HepG2 (cell line): ENCODE data around the gene CEP128. TPM values are rescaled to one million over a fixed set of nuclear protein-coding genes. Genes with fewer than 3 reads are reported as not detected.

Experiments
- ATAC-seq: fragments of 200-7000 bp; cut with Tn5 transposase; 3 replicates; pipeline ENCODE4 v1.9.1; 2020; ENCODE audit warnings: mild to moderate bottlenecking, moderate library complexity
- BruUV-seq: library from RNA; stranded (reverse); fragments of 400-500 nt; replicated peaks from 2 replicates; lab custom pipeline; 2021; lab: Mats Ljungman, UMichigan
- CTCF ChIA-PET: fragments of 300-600 bp; formaldehyde crosslinking; extraction: SDS; loops from one replicate; lab custom pipeline; 2021; ENCODE audit warnings: low total read pairs, inconsistent platforms, low intra/inter-chr PET ratio; lab: Yijun Ruan, JAX
- POLR2A ChIA-PET: fragments of 350-600 bp; sonication (Branson Sonifier 250); formaldehyde crosslinking; loops from one replicate; lab custom pipeline; 2020; ENCODE audit warnings: antibody characterized with exemption, inconsistent platforms; lab: Yijun Ruan, JAX
- DNase-seq: peaks from one replicate; pipeline ENCODE4 v3.0.0-alpha.2; 2015; ENCODE audit warnings: low spot score
- FAIRE-seq: peaks from 3 replicates; lab custom pipeline; 2011; peaks lifted over from hg19 to GRCh38; lab: Jason Lieb, UNC
- H2AFZ ChIP-seq: one replicate; pipeline ENCODE4 v1.6.1; 2011; ENCODE audit warnings: low read length, inconsistent platforms
- H3K27ac ChIP-seq: fragments of 300-600 bp; 3 replicates; pipeline ENCODE4 v1.8.0; 2011; ENCODE audit warnings: mixed run types, mild to moderate bottlenecking, mixed read lengths, low read length, inconsistent platforms; ENCODE audit not compliant: insufficient read depth; ENCODE audit errors: extremely low read length
- H3K27me3 ChIP-seq, 2 experiments: fragments of 200-600 bp in 1 of 2; 2 replicates in 1 of 2; 3 replicates in 1 of 2; pipeline versions ENCODE4 v1.6.0 to v1.8.0; 2011; ENCODE audit warnings: low read length in 2 of 2, mild to moderate bottlenecking in 2 of 2, moderate library complexity in 2 of 2, inconsistent platforms in 1 of 2; ENCODE audit not compliant: insufficient read depth in 2 of 2, control insufficient read depth in 1 of 2
- H3K36me3 ChIP-seq, 2 experiments: fragments of 200-600 bp in 1 of 2; replicated peaks in 1 of 2; 2 replicates in 1 of 2; 3 replicates in 1 of 2; pipeline versions ENCODE4 v1.5.1 to v1.8.0; 2011; ENCODE audit warnings: low read length in 2 of 2, inconsistent platforms in 1 of 2; ENCODE audit not compliant: insufficient read depth in 2 of 2, control insufficient read depth in 1 of 2
- H3K4me1 ChIP-seq: 2 replicates; pipeline ENCODE4 v1.5.1; 2012; ENCODE audit warnings: low read length, inconsistent platforms; ENCODE audit not compliant: insufficient read depth
- H3K4me2 ChIP-seq: 2 replicates; pipeline ENCODE4 v1.6.0; 2011; ENCODE audit warnings: low read depth, low read length, inconsistent platforms
- H3K4me3 ChIP-seq, 3 experiments: fragments of 200-600 bp in 1 of 3; sonication (generic), shearing (Covaris generic) in 1 of 3; replicated peaks in 1 of 3; 2 replicates each; pipeline ENCODE4 v1.5.1; 2011 to 2016; ENCODE audit warnings: low read length in 3 of 3, inconsistent platforms in 2 of 3, low read depth in 2 of 3, mild to moderate bottlenecking in 2 of 3, control low read depth in 1 of 3, mixed read lengths in 1 of 3; ENCODE audit not compliant: insufficient read depth in 1 of 3
- H3K79me2 ChIP-seq: one replicate; pipeline ENCODE4 v1.6.1; 2011; ENCODE audit warnings: low read length, inconsistent platforms; ENCODE audit not compliant: insufficient read depth
- H3K9ac ChIP-seq: 2 replicates; pipeline ENCODE4 v1.6.0; 2011; ENCODE audit warnings: mild to moderate bottlenecking, low read depth, low read length, inconsistent platforms; ENCODE audit not compliant: insufficient read depth
- H3K9me3 ChIP-seq: 2 replicates; pipeline ENCODE4 v1.5.1; 2012; ENCODE audit warnings: mild to moderate bottlenecking, low read length
- H4K20me1 ChIP-seq: 2 replicates; pipeline ENCODE4 v1.6.0; 2011; ENCODE audit warnings: inconsistent platforms, mild to moderate bottlenecking, low read length, moderate library complexity; ENCODE audit not compliant: insufficient read depth
- HMG20A ChIP-seq: IDR thresholded peaks from 2 replicates; pipeline ENCODE4 v1.6.1; 2016; ENCODE audit warnings: borderline replicate concordance
- SP5 ChIP-seq: IDR thresholded peaks from 2 replicates; pipeline ENCODE4 v1.6.1; 2016; ENCODE audit warnings: low read depth, borderline replicate concordance
- ZBTB21 ChIP-seq: sonication (generic); formaldehyde crosslinking; IDR thresholded peaks from 2 replicates; pipeline ENCODE4 v1.4.0; 2020; ENCODE audit warnings: missing genetic modification reagents
- ZBTB3 ChIP-seq: sonication (generic); formaldehyde crosslinking; IDR thresholded peaks from 2 replicates; pipeline ENCODE4 v1.4.0; 2020; ENCODE audit warnings: low read depth, mild to moderate bottlenecking, moderate library complexity, missing genetic modification reagents, borderline replicate concordance
- ZNF101 ChIP-seq: sonication (generic); formaldehyde crosslinking; IDR thresholded peaks from 2 replicates; pipeline ENCODE4 v1.4.0; 2020; ENCODE audit warnings: mild to moderate bottlenecking, low read depth, missing genetic modification reagents, borderline replicate concordance
- WGBS: methylation state at CpG from one replicate; pipeline ENCODE4 v1.1.6; 2017; ENCODE audit warnings: low lambda C conversion rate; 5-methylcytosine and 5-hydroxymethylcytosine counted together
- in situ Hi-C: cut with HindIII; loops from 2 replicates; pipeline ENCODE4 v1.10.0; 2017; ENCODE audit warnings: low pct_unique_long_range_greater_than_20kb; ENCODE audit not compliant: extremely low pct_ligation_motif_present
- intact Hi-C: fragments of 100-400 bp; cut with micrococcal nuclease; formaldehyde crosslinking; loops from one replicate; pipeline ENCODE4 v1.10.0; 2022; ENCODE audit not compliant: unreplicated experiment
- polyA plus RNA-seq, 8 experiments: library from polyadenylated mRNA; depleted of rRNA in 3 of 8; stranded (reverse) in 7 of 8; unstranded in 1 of 8; fragments of >200 nt; fragmentation: Illumina TruSeq in 4 of 8; extraction: Trizol in 4 of 8; gene quantifications; 2 replicates each; pipeline versions ENCODE4 v1.2.1 to v1.2.3, GENCODE V29; 2011 to 2016; ENCODE audit warnings: low read depth in 4 of 8, missing spikeins in 1 of 8, mixed read lengths in 1 of 8; ENCODE audit not compliant: insufficient read depth in 1 of 8
- total RNA-seq, 5 experiments: library from RNA; depleted of rRNA; stranded (reverse); fragments of >200 nt; fragmentation: Illumina TruSeq; extraction: Trizol; gene quantifications; 2 replicates each; pipeline ENCODE4 v1.2.3, GENCODE V29; 2016; ENCODE audit warnings: low read depth in 1 of 5
- TF ChIP-seq, protein P1 (sequence below): sonication (generic); formaldehyde crosslinking; IDR thresholded peaks from 2 replicates; pipeline ENCODE4 v1.4.0; 2020; ENCODE audit warnings: mild to moderate bottlenecking, missing genetic modification reagents

Gene CEP128
- total and polyA plus RNA-seq, 2 of the 13 experiments (the other 11 are each of a cell fraction or from before 2014, with no cell fraction given): 1.3 to 7.5 TPM

DNA sequence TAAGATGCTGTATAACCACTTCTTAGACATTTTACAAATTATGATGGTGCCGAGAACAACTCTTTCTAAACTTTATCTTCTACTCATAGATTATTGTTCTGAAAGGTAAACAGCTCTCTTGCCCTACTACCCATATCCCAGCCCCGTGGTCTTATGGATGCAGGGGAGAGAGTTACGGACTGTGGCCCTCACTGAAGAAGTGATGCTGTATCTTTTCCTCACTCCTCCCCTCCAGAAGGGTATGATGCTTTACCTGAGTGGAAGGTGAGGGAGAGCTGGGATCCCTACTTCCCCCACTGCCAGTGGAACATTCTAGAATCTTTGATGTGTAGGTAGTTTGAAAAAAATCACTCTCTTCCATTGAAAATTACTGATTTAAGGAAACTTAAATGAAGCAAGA is 17.4 kb upstream of the CEP128 start (continued):
- TF ChIP-seq, protein P1, sequence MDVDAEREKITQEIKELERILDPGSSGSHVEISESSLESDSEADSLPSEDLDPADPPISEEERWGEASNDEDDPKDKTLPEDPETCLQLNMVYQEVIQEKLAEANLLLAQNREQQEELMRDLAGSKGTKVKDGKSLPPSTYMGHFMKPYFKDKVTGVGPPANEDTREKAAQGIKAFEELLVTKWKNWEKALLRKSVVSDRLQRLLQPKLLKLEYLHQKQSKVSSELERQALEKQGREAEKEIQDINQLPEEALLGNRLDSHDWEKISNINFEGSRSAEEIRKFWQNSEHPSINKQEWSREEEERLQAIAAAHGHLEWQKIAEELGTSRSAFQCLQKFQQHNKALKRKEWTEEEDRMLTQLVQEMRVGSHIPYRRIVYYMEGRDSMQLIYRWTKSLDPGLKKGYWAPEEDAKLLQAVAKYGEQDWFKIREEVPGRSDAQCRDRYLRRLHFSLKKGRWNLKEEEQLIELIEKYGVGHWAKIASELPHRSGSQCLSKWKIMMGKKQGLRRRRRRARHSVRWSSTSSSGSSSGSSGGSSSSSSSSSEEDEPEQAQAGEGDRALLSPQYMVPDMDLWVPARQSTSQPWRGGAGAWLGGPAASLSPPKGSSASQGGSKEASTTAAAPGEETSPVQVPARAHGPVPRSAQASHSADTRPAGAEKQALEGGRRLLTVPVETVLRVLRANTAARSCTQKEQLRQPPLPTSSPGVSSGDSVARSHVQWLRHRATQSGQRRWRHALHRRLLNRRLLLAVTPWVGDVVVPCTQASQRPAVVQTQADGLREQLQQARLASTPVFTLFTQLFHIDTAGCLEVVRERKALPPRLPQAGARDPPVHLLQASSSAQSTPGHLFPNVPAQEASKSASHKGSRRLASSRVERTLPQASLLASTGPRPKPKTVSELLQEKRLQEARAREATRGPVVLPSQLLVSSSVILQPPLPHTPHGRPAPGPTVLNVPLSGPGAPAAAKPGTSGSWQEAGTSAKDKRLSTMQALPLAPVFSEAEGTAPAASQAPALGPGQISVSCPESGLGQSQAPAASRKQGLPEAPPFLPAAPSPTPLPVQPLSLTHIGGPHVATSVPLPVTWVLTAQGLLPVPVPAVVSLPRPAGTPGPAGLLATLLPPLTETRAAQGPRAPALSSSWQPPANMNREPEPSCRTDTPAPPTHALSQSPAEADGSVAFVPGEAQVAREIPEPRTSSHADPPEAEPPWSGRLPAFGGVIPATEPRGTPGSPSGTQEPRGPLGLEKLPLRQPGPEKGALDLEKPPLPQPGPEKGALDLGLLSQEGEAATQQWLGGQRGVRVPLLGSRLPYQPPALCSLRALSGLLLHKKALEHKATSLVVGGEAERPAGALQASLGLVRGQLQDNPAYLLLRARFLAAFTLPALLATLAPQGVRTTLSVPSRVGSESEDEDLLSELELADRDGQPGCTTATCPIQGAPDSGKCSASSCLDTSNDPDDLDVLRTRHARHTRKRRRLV (CRISPR knock-in tag): no peak
- TF ChIP-seq SP5 (CRISPR knock-in tag): no peak
- TF ChIP-seq ZBTB3 (CRISPR knock-in tag): no peak
- no peak for TF ChIP-seq ZBTB21 (CRISPR knock-in tag)
- no peak for TF ChIP-seq HMG20A (CRISPR knock-in tag)

DNA sequence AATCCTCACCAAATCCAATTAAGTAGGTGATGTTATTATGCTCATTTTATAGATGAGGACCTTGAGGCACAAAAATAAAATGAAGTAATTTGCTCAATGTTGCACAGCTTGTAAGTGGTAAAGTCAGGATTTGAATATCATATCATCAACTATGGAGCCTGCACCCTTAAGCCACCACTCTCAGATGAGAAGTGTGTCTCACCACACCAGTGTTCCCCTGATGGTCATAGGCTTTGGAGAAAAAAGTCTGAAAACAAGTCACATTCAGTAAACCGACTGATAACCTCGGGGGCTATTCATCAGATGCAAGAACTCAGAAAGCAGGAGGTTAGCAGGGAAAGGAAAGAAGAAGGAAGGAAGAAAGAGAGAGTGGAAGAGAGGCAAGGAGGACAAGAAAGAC is 16.7 kb upstream of the CEP128 start:
- Histone ChIP-seq H3K9ac (no peak overlapping the region), H3K4me2 (no peak overlapping the region), H3K27ac (no peak overlapping the region), H3K9me3 (no peaks in the 10 kb centered on the region), H3K4me1 (peaks cover 10% of the 10 kb centered on the region), H3K79me2 (no peaks in the 10 kb centered on the region), H4K20me1 (no peaks in the 10 kb centered on the region), H2AFZ (no peak overlapping the region), H3K4me3 (no peak overlapping the region), H3K36me3 (no peaks in the 10 kb centered on the region), H3K27me3 (peaks cover 4 to 22% of the 10 kb centered on the region in 2 experiments; a peak in 2 of 5 replicates)
- CTCF ChIA-PET: no interaction called here
- ATAC-seq (no peak), FAIRE-seq (no peak), DNase-seq (no peak)
- WGBS: 2% methylated on average over 2 of the region's 2 CpGs
- BruUV-seq: no TSS peak
- TF ChIP-seq ZNF101 (CRISPR knock-in tag): no peak
- in situ Hi-C loops (no loop called here), intact Hi-C loops (no loop called here)
- POLR2A ChIA-PET: no interaction called here
